HG02870 (cell line): Measurements from ENCODE around the gene SYNE1.

ENCODE experiments used
- ATAC-seq: cut with Tn5 transposase; IDR thresholded peaks from one replicate; pipeline ENCODE4 v1.9.1; 2021; ENCODE audit warnings: mild to moderate bottlenecking, moderate library complexity; ENCODE audit not compliant: unreplicated experiment

The SYNE1 gene

DNA sequence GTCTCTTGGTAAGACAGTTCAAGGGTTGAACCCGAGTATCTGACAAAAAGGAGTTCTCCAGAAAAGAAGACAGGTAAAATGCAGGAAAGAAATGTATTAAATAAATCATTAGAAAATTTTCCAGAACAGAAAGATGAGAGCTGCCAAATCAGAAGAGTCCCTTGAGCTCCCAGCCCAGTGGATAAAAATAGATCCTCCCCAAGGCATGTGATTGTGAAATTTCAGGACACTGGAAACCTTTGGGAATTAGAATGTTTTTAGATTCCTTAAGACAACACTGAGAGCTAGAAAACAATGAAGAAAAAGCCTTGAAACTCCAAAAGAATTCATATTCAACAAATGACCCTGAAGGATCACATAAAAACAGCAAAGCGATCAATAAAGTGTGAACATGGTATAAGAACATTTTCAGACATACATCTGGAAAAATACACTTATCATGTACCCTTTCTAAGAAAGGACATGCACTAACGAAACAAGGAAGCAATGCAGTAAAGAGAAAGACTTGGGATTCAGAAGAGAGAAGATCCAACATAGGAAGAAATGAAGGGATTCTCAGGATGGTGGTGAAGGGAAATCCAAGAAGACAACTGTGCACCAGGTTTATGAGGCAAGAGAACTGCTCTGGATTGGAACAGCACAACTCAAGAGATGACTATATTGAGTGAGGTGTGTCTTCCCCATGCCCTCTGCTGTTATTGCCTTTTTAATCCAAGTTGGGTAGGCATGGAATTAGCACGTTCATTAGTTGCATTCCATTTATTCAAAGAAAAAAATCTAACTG lies 390.4 kb downstream of the SYNE1 start:
- no peak for ATAC-seq

DNA sequence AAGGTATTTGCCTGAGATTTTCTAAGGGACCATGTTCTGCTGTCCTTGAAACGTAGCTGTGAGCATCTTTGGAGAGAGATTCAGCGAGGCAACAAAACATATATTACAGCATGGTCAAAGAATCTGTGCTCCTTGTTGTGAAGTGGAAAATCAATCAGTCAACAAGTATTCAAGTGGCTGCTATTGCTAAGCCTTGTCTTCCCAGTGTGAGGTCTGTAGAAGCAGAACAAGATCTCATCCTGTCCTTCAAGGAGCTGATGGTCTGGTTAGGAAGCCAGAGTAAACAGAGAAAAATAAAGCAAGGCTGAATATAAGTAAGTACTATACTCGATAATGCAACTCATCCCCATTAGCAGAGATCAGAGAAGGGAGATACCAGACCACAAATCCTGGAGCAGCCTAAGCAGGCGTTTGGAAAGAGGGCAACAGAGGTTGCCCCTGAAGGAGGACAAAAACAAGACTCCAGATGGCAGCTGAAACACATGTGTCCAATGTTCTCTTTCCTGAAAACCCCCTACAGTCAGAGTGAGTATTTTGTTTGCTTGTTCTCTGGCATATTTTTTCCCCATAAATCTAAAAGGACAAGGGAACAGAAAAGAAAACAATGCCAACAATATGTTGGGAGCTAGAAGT lies 392.0 kb downstream of the SYNE1 start:
- ATAC-seq, result no peak

DNA sequence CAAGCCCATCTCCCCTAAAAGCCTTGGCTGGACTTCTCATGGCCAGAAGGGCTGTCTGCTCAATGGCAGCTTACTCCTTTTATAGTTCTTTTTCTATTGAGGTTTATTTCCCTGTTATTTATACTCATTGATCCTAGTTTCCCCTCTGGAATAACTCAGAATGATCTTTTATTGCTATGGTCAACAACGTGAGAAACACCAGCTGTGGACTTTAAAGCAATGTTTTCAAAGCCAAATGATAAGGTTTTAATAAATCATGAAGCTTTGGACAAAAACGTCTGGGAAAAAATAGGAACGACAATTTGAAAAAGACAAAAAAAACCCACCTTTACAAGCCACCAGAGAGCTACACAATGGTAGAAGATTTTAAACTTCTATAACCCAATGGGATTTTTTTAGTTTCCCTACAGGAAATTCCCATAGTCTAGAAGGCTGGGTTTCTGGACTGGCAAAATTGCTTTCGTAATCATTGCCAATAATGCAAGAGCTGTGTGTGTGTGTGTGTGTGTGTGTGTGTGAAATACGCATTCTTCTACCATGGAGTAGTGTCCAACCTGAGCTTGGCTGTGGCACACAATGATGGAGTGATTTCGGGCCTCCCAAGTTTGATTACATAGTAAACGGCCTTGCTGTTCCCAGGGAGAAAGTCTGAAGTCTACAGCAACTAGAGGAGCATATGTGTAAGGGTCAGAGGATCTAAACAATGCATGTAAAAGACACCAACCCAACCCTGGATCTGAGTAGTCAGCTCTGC lies 396.0 kb downstream of the SYNE1 start:
- no peak for ATAC-seq

DNA sequence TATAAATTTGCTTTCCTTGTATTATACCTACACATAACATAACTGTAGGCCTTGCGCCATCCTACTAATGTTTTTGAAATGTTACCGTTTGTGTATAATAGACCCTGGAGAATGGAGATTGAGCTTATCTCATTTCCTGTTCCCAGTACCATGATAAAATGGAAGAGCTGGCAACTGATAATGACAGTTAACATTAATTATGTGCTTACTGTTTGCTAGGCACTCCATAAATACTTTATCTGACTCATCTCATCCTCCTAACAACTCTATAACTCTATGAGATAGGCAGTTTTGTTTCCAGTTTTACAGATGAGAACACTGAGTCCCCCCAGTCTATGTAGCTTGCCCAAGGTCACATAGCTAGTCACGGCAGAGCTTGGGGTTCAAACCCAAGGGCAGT lies 396.7 kb downstream of the SYNE1 start:
- ATAC-seq, result no peak

DNA sequence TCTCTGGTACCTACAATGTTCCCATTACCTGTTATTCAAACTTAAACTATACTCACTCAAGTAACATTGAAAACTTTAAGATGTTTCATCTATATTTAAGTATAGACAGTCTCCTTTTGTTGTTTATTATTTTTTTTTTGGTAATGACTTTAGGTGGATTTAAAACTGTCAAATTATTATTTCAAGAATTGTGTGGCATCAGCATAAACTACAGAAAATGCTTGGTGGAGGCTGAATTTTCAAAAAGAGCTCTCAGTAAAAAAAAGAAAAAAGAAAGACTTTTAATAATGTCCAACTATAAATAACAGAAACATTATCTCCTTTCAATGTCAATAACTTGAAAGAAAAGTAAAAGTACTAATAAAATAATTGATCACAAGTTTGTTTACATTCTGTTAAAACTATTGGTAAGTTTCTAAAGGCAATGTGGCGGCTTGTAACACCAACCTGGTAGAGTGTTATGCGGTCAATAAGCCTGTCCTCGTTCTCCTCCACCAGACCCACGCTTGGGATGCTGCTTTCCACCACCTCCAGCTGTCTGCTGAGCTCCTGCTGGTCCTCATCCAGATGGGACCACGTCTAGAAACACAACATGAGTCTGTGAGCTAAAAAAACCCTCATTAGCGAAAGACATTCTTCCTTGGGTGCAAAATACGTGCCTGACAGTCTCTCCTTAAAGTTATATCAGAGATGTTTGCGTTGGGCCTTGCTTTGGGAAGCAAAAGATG lies 400.6 kb downstream of the SYNE1 start:
- ATAC-seq, result no peak

DNA sequence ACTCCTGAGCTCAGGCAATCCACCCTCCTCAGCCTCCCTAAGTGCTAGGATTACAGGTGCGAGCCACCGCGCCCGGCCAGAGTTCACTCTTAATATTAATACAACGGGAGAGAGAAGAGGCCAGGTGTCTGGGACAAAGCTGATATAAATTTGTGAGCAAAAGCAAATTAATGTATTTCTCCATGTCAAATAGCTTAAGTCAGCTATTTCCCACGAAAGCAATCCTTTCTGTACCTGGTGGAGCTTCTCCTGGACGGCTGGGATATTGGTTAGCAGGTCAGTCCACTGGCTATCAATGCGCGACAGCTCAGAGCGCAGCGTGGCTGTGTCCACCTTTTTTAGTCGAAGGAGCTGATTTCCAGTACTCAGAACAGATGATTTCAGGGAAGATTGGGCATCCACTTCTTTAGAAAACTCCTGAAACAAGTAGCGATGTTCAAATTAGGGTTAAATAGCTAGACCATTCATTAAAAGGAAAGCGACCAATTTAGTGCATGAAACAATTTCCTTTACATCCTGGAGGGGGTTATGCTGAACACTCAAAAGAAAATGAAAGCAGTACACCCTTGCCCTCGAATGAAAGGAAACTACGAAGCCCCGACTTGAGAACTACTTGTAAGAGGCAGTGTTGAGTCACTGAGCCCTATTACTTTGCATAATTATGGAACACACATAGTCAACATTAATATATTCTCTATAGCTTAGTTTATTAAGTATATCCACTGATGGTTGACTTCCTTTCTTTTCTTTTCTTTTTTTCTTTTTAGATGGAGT lies 403.4 kb downstream of the SYNE1 start:
- ATAC-seq, result no peak

DNA sequence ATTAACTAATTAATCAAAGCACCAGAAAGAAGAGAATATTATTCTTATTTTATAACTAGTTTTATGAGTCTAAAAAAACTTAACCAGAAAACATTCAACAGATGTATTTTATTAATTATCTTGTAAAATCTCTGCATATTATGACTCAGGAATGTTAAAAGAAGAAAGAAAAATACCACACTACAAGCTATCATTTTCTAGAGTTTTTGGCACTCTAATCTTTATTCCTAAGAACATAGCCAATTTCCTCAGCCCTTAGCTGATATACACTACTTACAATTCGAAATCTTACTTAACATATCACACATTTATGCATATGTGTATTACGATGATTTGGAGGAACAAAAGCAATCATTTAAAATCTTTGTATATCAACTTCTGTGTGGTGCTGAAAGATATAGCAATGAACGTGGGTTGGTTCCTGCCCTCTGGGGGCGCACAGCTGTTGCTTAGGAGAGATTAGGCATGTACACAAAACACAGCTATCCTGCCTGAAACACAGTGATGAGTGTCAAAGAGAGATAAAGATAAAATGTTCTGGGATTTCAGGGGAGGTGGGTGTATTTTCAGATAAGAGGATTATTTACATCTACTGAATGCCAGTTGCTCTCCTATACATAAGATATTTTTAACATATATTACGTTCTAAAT lies 404.5 kb downstream of the SYNE1 start:
- ATAC-seq, result no peak

DNA sequence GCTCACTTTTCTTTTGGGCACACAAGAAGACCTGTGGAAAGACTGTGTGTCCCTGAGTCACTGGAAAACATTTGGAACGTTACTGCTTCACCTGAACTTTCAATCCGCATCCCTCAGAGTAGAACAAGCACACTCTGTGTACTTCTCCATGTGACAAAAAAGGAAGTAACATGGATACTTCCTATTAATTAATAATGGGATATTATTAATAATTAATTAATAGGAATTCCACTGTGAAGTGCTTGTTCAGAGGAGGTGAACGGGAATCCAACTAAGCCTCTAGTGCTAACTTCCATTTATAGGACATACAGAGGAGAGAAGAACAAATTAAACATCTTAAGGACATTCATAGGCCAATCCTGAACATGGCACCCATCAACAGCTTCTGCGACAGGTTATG lies 407.8 kb downstream of the SYNE1 start:
- no peak for ATAC-seq

DNA sequence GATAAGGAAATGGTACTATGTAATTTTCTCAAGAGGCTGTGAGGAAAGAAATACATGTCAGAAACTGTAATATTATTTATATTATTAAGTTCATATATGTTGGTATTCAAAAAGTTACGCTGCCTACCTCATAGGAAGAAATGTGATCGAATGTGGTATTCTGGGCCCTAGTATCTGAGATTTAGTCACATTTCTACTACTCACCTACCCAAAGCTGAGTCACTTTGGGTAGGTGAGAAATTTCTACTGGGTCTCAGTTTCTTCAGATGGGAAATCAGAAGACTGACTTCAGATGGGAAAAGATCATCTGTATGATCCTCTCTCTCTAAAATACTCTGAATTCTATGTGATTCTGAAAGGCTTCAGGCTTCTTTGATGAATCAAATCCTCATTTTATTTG lies 411.0 kb downstream of the SYNE1 start:
- ATAC-seq, result no peak

DNA sequence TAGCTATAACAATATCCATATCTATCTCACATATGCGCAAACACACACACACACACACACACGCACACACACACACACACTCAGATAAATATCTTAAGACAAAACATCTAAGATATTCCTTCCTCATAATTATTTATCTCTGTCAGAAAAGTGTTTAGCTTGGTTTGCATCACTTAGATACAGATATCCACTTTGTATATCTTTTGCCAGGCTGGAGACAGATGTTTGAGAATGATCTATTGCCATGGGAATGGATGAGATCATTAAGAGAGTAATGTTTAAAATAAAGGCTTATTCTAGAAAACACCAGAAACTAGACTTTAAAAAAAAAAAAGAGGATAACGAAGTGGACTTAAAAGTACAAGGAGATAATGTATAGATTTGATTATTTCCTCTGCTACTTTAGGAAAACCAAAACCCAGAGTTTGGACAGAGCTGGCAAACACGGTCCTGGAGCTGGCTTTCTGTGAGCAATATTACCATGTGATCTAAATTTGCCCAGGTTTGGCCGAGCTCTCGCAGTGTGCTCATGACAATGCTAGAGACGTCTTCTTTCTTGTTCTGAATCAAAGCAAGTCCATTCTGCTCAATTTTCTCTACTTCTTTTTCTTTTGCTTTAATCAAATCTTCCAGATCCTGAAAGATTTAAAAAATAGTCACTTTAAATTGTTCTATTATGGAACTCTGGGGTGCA lies 411.8 kb downstream of the SYNE1 start:
- ATAC-seq, result no peak

DNA sequence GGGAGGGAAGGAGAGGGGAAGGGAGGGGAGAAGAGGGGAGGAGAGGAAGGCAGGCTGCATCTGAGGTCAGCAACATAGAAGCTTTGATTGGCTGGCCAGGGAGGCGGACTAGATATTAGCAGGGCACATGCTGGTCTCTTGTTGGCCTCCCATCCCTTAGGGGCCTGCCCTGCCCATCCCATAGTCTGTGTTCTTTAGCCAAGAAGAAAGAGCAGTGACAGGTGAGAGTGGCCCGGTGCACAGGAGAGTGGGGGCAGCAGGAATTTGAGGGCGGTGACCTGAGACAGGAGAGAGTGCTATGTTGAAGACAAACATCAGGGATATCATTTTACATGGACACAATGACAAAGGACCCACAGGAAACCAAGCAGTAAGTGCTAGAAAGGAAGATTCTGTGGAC lies 413.5 kb downstream of the SYNE1 start:
- no peak for ATAC-seq

DNA sequence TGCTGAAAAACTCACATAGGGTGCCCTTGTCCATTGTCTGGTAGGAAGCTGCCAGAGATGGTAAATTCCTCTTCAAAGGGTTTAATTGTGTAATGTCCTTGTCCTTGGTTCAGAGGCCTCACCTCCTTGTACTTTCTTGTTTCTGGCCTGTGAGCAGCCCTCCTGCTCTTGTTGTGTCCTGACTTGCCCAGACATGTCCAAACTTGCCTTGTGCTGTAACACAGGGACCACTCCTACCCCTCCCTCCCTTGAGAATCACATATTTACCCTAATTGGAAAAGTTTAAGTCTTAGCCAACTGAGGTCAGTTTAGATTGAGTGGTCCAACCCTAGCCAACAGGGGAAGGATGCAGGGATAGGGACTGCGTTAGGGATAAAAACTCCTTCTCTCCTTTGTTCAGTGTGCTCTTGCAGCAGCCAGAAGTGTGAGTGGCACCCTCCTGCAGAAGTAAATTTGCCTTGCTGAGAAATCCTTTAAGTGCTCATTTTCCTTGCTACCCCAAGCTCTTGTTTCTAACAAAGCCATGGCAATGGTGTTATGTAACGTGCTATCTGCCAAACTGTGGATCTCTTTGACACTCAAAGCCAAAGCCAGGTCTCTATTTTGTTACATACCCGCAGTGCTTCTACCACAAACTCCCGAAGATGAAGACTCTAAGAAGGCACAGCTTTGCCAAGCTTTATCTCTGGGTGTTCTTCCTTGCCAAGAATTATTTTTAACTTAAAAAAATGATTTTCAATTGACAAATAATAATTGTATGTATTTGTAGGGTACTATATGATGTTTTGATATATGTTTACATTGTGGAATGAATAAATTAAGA lies 415.1 kb downstream of the SYNE1 start:
- ATAC-seq, result no peak

DNA sequence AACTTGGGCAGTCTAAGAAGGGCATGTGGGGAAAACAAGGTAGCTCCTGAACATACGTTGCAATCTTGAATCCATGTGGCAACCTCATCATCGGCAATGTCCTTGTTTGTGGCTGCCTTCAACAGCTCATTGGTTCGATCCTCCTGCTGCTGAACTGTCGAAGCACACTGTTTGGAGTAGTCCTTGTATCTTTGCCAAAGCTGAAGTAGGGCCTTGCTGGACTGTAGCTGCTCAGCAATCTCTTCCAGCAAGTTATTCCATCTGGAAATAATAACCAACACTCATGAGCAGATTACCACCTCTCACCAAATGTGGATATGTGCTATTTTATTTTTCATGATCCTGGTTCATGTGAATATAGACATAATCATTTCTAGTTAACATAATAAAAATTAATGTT lies 416.4 kb downstream of the SYNE1 start:
- ATAC-seq, result no peak

DNA sequence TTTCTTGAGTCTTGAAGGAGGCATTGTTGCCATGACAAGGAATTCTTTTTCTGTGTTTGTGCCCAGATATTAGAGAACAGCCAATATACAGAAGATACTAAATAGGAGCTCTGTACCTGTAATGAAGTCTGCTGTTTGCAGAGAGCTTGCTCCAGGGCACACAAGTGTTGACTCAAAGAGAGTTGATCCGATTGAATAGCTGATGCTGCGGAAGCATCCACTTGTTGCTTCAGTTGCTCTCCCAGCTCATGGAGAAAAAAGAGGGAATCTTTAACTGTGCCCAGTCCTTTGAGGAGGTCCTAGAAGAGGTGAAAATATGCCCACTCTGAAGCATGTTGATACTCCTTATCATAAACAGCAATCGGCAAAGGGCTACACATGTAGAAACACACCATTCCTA lies 418.3 kb downstream of the SYNE1 start:
- no peak for ATAC-seq

DNA sequence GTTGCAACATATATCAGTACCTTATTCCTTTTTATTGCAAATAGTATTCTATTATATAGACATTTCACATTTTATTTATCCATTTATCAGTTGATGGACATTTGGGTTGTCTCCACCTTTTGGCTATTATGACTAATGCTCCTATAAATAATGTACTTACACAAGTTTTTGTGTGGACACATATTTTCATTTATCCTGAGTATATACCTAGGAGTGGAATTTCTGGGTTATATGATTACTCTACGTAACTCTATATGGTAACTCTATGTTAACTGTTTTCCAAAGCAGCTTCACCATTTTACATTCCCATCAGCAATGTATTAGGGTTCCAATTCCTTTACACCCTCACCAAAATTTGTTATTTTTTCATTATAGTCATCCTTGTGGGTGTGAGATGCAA lies 424.7 kb downstream of the SYNE1 start:
- ATAC-seq, result no peak

DNA sequence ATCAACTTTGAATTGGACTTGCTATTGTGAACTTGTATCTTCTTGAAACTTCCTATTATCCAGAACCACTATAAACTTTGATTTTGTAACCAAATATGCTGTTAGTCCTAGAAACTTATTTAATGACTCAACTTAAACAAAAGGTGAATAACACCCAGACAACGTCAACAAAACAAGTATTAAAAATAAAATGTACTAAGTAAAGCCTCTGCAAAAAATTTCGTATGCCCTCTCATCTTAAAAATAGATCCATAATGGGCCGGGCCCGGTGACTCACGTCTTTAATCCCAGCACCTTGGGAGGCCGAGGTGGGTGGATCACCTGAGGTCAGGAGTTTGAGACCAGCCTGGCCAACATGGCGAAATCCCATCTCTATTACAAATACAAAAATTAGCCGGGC lies 428.0 kb downstream of the SYNE1 start:
- no peak for ATAC-seq

DNA sequence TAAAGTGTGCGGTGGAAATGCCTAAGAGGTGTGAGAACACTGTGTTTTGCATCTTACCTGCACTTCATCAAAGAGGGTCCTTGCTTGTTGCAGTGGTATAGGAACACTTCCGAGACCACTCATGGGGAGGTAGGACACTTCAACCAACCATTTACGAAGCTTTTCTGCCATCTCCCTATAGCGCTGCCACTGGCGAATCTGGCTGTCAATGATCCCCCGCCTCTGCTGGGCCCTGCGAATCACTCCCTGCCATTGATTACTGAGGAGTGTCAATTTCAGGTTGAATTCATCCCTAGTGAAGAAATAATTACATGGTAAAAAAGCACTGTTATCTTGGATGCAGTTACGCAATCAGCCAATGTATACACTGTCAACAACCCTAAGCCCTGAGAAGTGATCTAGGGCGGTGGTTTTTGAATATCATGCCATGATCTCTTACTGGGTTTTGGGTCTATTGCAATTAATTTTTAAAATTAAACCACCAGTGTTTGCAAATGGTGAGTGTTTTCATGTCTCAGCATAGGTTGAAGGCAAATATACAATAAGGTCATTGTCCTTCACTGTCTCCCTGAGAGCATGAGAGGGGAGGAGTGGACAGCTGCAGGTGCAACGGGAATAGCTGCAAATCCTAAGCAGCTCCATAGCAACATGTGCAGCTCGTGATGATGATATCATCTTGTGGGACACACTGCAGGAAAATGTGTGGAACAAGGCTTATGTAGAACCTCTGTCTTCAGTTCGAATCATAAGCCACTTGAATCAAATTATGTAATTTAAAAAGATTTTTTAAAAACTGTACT lies 429.0 kb downstream of the SYNE1 start:
- no peak for ATAC-seq
